ENCODE results near the gene CGB5.

CGB5 gene

GRCh38 chr19:49059053-49059452, 15.4 kb downstream of the CGB5 start:
- DNase-seq: no peak

GRCh38 chr19:49061000-49061399, 17.4 kb downstream of the CGB5 start:
- DNase-seq: no peak

GRCh38 chr19:49061445-49061844, 17.8 kb downstream of the CGB5 start:
- DNase-seq: no peak

GRCh38 chr19:49064029-49064629, 20.5 kb downstream of the CGB5 start:
- DNase-seq: no peak

GRCh38 chr19:49064768-49065611, 21.3 kb downstream of the CGB5 start, which contains the start of gene NTF4:
Gene NTF4, minus strand, starts transcription at chr19:49064818. Its CDS starts 2,821 bp downstream, at chr19:49061997.
- peak in 1 of 3 experiments; percentile 9 for DNase-seq

GRCh38 chr19:49065905-49066512, 22.4 kb downstream of the CGB5 start:
- no peak for DNase-seq

GRCh38 chr19:49067554-49067953, 23.9 kb downstream of the CGB5 start:
- DNase-seq: no peak

- no peak for DNase-seq
Observed at GRCh38 chr19:49069026-49069425, 25.4 kb downstream of the CGB5 start.

GRCh38 chr19:49070416-49070815, 26.8 kb downstream of the CGB5 start:
- no peak for DNase-seq

GRCh38 chr19:49071860-49072547, 28.4 kb downstream of the CGB5 start:
- no peak for DNase-seq

GRCh38 chr19:49073514-49074378, 30.1 kb downstream of the CGB5 start:
- DNase-seq: peak in 1 of 3 experiments; percentile 25

- peak; percentile 37 to 63 (median 59) for DNase-seq
Observed at GRCh38 chr19:49074869-49075268, 31.2 kb downstream of the CGB5 start.

GRCh38 chr19:49080392-49080791, 36.7 kb downstream of the CGB5 start:
- DNase-seq: no peak

GRCh38 chr19:49081273-49081672, 37.6 kb downstream of the CGB5 start:
- no peak for DNase-seq

- DNase-seq: no peak
Observed at GRCh38 chr19:49084206-49085019, 40.8 kb downstream of the CGB5 start.

GRCh38 chr19:49085020-49085867, 41.6 kb downstream of the CGB5 start, which contains the start of gene SNRNP70:
Gene SNRNP70, plus strand, starts transcription at chr19:49085451. Its CDS starts 964 bp downstream, at chr19:49086415.
- peak; percentile 99 to 100 (median 99) for DNase-seq

- no peak for DNase-seq
Observed at GRCh38 chr19:49085868-49086232, 42.2 kb downstream of the CGB5 start.

- DNase-seq: no peak
Observed at GRCh38 chr19:49086296-49086695, 42.6 kb downstream of the CGB5 start.

GRCh38 chr19:49091391-49092038, 47.9 kb downstream of the CGB5 start:
- DNase-seq: no peak

- no peak for DNase-seq
Observed at GRCh38 chr19:49092686-49093085, 49.0 kb downstream of the CGB5 start.

Data from NCI-H1417 (cell line).